Suprapubic skin (tissue), 4 donors: Measurements from ENCODE around the gene TRA2B. TPM values are rescaled to one million over a fixed set of nuclear protein-coding genes. Genes with fewer than 3 reads are reported as not detected.
"Not testable (repeated sequence)": the region's sequence is repeated elsewhere in the genome, so short reads cannot be mapped to it uniquely, and the experiment has no call there.

Experiments
- DNase-seq, 2 donors: peaks; one replicate each; pipeline ENCODE4 v3.0.0-alpha.2; 2019; ENCODE audit warnings: low spot score in 2 of 2
- H3K27ac ChIP-seq: fragments of 200-600 bp; sonication (generic); one replicate; pipeline ENCODE4 v1.5.1; 2019
- H3K27me3 ChIP-seq: fragments of 200-600 bp; sonication (generic); one replicate; pipeline ENCODE4 v1.5.1; 2019
- H3K36me3 ChIP-seq: fragments of 200-600 bp; sonication (generic); one replicate; pipeline ENCODE4 v1.5.1; 2019
- H3K4me1 ChIP-seq: fragments of 200-600 bp; sonication (generic); one replicate; pipeline ENCODE4 v1.5.1; 2019
- H3K4me3 ChIP-seq: fragments of 200-600 bp; sonication (generic); one replicate; pipeline ENCODE4 v1.5.1; 2019; ENCODE audit warnings: mild to moderate bottlenecking
- H3K9me3 ChIP-seq: fragments of 200-600 bp; sonication (generic); one replicate; pipeline ENCODE4 v1.5.1; 2019
- EP300 ChIP-seq: sonication (generic); formaldehyde crosslinking; IDR thresholded peaks from one replicate; pipeline ENCODE4 v1.6.1; 2017; ENCODE audit warnings: antibody characterized with exemption
- POLR2A ChIP-seq, 2 donors: fragments of 450-650 bp; IDR thresholded peaks; one replicate each; pipeline ENCODE4 v1.6.1; 2017; ENCODE audit warnings: antibody characterized with exemption in 2 of 2, mild to moderate bottlenecking in 2 of 2, moderate library complexity in 2 of 2
- POLR2AphosphoS5 ChIP-seq, 3 donors: sonication (generic); formaldehyde crosslinking; IDR thresholded peaks; one replicate each; pipeline ENCODE4 v1.6.1; 2017; ENCODE audit warnings: antibody characterized with exemption in 3 of 3
- WGBS: methylation state at CpG from one replicate; pipeline ENCODE4 v1.1.5; 2018; 5-methylcytosine and 5-hydroxymethylcytosine counted together
- total RNA-seq, 4 donors: library from RNA; depleted of rRNA; stranded (reverse); fragments of >200 nt; gene quantifications; one replicate each; pipeline ENCODE4 v1.1.0, GENCODE V29; 2016
- TF ChIP-seq, protein P1 (sequence below), 2 donors: fragments of 200-600 bp in 1 of 2; fragments of 450-650 bp in 1 of 2; sonication (generic) in 1 of 2; IDR thresholded peaks; one replicate each; pipeline ENCODE4 v1.5.1; 2016 to 2019; ENCODE audit warnings: antibody characterized with exemption in 2 of 2, mild to moderate bottlenecking in 1 of 2, moderate library complexity in 1 of 2

The TRA2B gene
- total RNA-seq, 4 donors from 2014 or later: 149 to 410 (median 231) TPM

DNA sequence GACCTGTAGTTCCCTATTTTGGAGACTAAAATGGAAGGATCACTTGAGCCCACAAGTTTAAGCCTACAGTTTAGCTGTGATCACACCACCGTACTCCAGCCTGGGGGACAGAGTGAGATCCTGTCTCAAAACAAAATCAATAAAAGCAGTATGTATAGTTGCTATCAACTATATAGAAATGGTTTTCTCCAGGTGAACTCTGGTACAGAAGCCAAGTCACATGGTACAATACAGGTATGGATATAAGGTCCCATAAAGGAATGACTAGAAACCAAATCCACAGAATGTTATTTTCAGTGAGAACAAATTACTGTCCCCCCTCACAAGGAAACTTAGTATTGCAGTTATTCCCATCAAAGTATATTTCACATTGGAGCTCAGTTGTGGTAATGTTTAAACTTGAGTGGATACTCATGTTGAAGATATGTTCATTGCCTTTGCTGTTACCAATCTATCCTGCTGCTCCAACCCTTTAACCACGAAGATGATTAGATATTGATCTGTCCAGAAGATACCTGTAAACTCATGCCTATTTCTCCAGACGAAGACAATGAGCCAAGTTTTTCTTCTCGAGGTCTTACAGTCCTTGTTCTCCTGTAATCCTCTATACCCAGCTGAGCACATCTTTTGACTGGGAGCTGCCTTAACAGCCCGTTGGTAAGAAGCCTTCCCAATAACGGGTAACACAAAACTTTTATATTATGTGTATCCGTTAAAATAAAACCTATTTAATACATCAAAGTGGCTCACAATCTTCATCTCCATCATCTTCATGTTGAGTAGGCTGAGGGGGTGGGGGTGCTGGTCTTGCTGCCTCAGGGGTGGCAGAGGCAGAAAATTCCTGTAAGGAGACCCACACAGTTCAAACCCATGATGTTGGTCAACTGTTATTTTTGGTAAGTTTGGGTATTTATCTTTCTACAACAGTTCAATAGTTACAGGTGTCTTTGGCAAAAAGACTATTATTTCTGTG, 24.6 kb downstream of the TRA2B start:
- Histone ChIP-seq H3K9me3 (no peaks in the 10 kb centered on the region), H3K4me3 (no peak overlapping the region), H3K27me3 (no peaks in the 10 kb centered on the region), H3K4me1 (no peaks in the 10 kb centered on the region), H3K27ac (no peak overlapping the region), H3K36me3 (peaks cover 47% of the 10 kb centered on the region)
- TF ChIP-seq EP300 (no peak), POLR2A (IDR thresholded peaks at IDR 0.05) (no peak), POLR2AphosphoS5 (IDR thresholded peaks at IDR 0.05) (no peak)
- TF ChIP-seq, protein P1, sequence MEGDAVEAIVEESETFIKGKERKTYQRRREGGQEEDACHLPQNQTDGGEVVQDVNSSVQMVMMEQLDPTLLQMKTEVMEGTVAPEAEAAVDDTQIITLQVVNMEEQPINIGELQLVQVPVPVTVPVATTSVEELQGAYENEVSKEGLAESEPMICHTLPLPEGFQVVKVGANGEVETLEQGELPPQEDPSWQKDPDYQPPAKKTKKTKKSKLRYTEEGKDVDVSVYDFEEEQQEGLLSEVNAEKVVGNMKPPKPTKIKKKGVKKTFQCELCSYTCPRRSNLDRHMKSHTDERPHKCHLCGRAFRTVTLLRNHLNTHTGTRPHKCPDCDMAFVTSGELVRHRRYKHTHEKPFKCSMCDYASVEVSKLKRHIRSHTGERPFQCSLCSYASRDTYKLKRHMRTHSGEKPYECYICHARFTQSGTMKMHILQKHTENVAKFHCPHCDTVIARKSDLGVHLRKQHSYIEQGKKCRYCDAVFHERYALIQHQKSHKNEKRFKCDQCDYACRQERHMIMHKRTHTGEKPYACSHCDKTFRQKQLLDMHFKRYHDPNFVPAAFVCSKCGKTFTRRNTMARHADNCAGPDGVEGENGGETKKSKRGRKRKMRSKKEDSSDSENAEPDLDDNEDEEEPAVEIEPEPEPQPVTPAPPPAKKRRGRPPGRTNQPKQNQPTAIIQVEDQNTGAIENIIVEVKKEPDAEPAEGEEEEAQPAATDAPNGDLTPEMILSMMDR (IDR thresholded peaks at IDR 0.05): no peak
- no peak for DNase-seq
- WGBS: 65% methylated on average over 7 of the region's 7 CpGs

DNA sequence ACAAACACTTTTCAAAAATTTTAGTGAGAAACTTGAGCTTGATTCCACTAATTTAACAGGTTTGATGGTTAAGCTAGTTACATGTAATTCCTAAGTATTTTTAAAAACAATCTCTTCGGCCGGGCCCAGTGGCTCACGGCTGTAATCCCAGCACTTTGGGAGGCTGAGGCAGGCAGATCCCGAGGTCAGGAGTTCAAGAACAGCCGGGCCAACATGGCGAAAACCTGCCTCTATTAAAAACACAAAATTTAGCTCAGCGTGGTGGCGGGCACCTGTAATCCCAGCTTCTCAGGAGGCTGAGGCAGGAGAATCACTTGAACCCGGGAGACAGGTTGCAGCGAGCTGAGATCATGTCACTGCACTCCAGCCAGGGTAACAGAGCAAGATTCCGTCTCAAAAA, 25.3 kb downstream of the TRA2B start:
- Histone ChIP-seq H3K9me3 (no peaks in the 10 kb centered on the region), H3K27me3 (no peaks in the 10 kb centered on the region), H3K4me1 (no peaks in the 10 kb centered on the region), H3K36me3 (peaks cover 40% of the 10 kb centered on the region), H3K4me3 (no peak overlapping the region), H3K27ac (no peak overlapping the region)
- no peak for DNase-seq
- TF ChIP-seq POLR2AphosphoS5 (IDR thresholded peaks at IDR 0.05): no peak
- no peak for TF ChIP-seq EP300
- TF ChIP-seq, protein P1 (IDR thresholded peaks at IDR 0.05): no peak
- TF ChIP-seq POLR2A (IDR thresholded peaks at IDR 0.05): no peak
- 84% methylated on average over 11 of the region's 11 CpGs for WGBS

DNA sequence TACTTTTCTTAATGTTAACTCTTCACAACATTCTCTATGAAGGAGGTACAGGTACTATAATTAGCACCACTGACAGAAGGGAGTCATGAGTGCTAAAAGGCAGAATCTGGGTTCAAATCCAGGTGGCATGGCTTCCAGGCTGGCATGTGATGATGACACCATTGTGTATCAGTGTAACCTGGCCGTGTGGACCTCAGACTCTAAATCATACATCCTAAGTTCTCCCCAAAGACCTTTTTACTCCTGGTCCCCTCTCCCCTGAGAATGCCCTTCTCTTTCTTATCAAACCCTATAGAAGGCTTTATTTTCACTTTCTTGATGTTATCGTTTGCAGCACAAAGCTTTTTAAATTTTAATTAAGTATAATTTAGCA, 26.8 kb downstream of the TRA2B start:
- not testable (repeated sequence) for H3K27me3 ChIP-seq, H3K4me1 ChIP-seq, DNase-seq, H3K4me3 ChIP-seq, H3K27ac ChIP-seq, H3K9me3 ChIP-seq
- H3K36me3 ChIP-seq: peaks cover 26% of the 10 kb centered on the region
- 40% methylated on average over 2 of the region's 2 CpGs for WGBS

DNA sequence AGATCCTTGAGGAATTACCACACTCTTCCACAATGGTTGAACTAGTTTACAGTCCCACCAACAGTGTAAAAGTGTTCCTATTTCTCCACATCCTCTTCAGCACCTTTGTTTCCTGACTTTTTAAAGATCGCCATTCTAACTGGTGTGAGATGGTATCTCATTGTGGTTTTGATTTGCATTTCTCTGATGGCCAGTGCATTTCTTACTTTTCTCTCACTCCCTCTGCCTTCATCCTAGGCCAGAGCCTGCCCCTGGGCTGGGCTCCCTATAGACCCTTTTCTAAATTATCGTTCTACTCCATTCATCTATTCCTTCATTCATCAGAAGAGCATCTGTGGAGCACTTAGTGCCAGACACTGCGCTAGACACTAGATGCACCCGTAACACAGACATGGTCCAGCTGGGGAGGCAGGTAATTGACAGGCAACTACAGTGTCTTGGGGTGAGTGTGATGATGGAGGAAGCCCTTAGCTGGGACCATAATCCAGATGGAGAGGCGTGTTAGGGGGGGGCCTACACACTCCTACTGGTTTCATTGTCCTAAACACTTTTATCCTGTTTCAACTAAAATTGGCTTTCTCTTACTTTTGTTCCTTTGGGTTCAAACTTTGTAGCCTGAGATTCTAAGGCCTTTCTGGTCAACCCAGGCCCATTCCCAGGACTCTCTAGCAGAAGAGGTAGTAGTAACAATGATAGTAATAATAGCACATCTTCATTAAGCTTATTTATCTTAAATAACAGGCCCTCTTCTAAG, 27.3 kb downstream of the TRA2B start:
- H3K27ac ChIP-seq, H3K4me1 ChIP-seq, H3K27me3 ChIP-seq, DNase-seq, H3K9me3 ChIP-seq, H3K4me3 ChIP-seq: not testable (repeated sequence)
- WGBS: 75% methylated on average over 5 of the region's 5 CpGs
- peaks cover 22% of the 10 kb centered on the region for H3K36me3 ChIP-seq

DNA sequence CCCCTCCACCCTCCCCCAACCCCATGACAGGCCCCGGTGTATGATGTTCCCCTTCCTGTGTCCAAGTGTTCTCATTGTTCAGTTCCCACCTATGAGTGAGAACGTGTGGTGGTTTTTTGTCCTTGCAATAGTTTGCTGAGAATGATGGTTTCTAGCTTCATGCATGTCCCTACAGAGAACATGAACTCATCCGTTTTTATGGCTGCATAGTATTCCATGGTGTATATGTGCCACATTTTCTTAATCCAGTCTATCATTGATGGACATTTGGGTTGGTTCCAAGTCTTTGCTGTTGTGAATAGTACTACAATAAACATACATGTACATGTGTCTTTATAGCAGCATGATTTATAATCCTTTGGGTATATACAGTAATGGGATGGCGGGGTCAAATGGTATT, 27.9 kb downstream of the TRA2B start:
- not testable (repeated sequence) for H3K9me3 ChIP-seq, H3K27ac ChIP-seq, H3K4me1 ChIP-seq, H3K27me3 ChIP-seq, DNase-seq, H3K4me3 ChIP-seq
- WGBS: 72% methylated on average over 4 of the region's 4 CpGs
- H3K36me3 ChIP-seq: peaks cover 16% of the 10 kb centered on the region

DNA sequence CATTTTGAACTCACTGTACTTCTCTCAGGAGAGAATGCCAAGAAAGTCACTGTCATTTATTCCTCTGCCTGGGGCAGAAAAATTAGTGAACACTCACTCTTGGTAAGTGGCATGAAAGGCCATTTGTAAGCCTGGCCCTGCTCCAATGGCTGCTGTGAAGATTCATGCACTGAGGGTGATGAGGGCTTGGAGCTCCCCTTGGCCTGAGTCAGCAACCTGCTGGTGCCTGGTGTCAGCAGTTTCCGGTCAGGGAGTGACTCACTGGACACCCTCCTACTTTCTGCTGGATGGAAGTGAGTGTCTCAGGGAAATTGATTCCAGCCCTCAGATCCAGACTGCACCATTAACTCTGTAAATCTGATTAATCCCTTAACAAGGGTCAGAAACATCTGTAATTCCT, 37.6 kb downstream of the TRA2B start:
- H3K4me3 ChIP-seq: no peak overlapping the region
- no peaks in the 10 kb centered on the region for H3K9me3 ChIP-seq
- H3K27me3 ChIP-seq: no peaks in the 10 kb centered on the region
- H3K27ac ChIP-seq: no peak overlapping the region
- H3K4me1 ChIP-seq: no peaks in the 10 kb centered on the region
- TF ChIP-seq EP300 (no peak), POLR2A (IDR thresholded peaks at IDR 0.05) (no peak), POLR2AphosphoS5 (IDR thresholded peaks at IDR 0.05) (no peak)
- TF ChIP-seq, protein P1 (IDR thresholded peaks at IDR 0.05): no peak
- DNase-seq: no peak
- H3K36me3 ChIP-seq: no peaks in the 10 kb centered on the region
- 0% methylated on average over 1 of the region's 1 CpG for WGBS
